Stimulated activated CD8-positive, alpha-beta memory T cell treated with anti-CD3 and anti-CD28 coated beads, Interleukin-2, amount 100 ng/mL, for 1 hour (primary cell): Measurements from ENCODE around the gene UVSSA.
A peak's percentile ranks its signal among the peaks of the same experiment; 100 is the strongest.

Experiments used
- DNase-seq, 2 donors: peaks; one replicate each; pipeline ENCODE4 v3.0.0-alpha.2; 2020; ENCODE audit warnings: low read depth in 2 of 2

Gene UVSSA

GRCh38 chr4:1349359-1350168 is 2.6 kb downstream of the UVSSA start:
- no peak for DNase-seq

DNA sequence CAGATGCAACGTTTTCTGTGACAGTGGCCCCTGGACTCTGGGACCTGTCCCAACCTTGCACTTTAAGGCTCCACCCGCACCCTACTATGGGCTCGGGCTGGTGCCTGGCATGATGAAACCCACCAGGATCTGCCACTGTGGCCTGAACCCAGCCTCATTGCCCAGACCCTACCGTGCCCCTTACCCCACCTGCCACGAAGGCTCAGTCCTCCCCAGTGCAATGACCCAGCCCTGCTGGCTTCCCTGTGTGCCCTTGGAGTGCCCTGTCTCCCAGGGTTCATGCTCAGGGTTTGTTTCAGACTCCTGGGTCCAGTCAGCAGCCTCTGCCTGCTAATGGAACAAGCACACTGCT is 3.1 kb downstream of the UVSSA start:
- no peak for DNase-seq

DNA sequence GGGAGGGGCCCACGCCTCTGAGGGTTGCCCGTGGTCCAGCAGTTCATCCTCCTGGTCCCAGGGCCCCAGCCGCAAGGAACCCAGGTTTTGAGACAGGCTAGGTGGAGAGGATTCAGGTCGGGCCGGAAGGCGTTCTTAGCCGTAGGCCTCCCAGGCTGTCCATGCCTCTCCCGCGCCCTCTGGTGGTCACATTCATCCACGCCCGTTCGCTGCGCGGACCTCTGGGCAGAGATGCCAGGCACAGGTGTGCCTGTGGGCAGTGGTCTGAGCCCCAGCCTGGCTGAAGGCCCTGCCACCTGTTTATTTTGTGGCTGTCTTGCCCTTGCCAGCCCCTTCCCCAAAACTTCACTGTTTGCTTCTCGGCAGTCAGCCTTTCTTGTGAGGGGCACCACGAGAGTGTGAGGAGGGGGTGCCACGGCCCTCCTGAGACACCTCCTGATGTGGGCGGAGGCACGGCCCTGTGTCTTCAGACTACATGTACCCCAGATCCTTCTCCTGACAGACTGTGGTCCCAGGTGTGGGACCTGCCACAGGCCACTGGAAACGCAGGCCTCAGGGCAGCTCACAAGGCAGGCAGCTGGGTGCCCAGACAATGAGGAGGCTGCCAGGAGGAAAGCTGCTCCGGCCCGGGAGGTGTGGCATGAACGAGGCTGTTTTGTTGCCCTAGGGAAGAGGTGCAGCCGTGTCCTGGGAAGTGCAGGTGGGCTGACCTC is 5.0 kb downstream of the UVSSA start:
- peak; percentile 82 to 86 for DNase-seq

- no peak for DNase-seq
These were observed 5.5 kb downstream of the UVSSA start for GRCh38 chr4:1352567-1352900.

DNA sequence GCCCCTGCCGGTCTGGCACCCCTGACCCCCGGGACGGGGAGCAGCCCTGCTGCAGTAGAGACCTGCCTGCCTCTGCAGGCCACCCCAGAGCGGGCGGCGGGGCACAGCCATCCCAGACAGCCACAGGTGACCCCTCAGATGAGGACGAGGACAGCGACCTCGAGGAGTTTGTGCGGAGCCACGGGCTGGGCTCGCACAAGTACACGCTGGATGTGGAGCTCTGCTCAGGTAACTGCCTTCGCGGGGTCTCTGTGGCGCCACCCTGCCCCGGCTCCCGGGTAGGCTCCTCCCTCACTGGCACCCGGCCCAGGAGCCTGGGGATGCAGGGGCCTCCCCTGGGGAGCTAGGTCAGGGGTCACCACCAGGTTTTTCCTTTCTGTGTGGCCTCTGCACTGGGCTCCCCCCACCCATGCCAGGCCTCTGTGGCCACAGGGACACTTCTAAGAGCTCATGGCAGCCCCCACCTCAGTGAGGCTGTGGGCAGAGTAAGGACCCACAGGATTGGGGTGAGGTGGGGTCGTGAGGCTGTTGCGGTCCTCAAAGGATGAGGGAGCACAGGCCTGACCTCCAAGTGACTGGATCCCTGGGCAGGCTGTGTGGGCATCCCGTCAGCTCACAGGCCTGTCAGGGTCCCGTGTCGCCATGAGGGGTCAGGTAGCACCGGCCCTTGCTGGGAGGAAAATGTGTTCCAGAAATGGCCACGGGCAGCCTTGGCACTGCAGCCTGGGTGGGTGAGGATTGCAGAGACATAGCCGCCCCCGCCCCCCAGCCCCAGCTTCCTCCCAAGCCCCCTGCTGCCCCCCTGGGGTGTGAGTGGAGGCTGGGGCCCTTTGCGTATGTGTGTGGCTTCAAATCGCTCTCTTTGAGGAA is 6.4 kb downstream of the UVSSA start:
- no peak for DNase-seq

DNA sequence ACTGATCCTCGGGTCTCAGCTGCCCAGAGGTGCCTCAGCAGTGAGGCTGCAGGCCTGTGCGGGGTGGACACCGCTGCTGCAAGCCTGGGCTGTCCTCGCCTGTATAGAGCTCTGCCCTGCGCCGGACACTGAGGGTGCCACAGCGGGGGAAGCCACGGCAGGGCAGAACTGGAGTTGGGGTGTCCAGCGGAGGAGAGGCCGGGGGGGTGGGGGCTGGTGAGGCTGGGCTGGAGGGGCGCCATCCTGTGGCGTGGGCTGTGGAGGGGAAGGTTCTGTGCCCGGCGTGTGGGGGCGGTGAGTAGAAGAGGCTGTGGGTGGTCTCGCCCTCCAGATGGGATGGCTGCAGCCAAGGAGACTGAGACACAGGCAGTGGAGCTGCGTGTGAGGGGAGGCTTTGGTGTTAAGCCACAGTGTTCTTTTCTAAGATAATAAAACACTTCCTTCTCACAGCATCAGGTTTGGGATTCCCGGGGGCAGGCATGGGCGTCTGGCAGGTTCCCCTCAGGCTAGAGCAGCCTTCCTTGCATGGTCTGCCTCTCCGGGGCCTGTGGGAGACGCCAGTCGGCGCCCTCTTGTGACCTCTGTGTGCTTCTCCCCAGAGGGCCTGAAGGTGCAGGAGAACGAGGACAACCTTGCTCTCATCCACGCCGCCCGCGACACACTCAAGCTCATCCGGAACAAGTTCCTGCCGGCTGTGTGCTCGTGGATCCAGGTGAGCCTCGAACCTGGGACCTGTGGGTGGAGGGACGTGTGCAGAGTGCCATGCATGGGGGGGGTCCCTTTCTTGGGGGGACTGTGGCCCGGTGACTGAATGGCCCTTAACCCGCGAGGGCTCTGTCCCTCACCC is 7.4 kb downstream of the UVSSA start:
- DNase-seq: no peak

DNA sequence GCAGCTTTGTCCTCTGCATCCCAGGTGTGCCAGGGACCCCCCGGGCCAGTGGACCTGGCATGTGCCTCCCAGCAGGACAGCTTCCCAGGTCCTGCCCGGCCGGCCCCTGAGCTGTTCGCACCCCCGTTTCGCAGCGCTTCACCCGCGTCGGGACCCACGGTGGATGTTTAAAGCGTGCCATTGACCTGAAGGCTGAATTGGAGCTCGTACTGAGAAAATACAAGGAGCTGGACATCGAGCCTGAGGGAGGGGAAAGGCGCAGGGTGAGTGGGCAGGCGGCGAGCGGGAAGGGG is 7.9 kb downstream of the UVSSA start:
- DNase-seq: no peak

DNA sequence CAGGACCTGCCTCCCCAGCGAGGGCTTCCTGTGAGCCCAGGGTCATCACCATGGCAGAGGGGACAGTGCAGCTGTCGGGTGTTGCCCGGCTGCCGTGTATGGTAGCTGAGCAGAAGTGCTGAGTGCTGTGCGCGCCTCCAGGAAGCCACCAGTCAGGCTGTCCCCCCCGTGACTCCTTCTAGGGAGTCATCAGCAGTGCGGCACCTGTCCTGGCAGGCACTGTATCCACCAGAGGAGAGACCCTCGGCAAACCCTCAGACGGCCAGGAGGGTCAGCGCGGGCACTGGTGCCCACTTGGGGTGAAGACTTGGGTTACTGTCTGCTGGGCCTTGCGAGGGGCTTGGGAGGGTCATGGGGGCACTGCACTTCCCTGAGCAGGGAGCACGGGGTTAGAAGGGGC is 8.4 kb downstream of the UVSSA start:
- DNase-seq: no peak

- peak in 1 of 2 donors; percentile 24 for DNase-seq
These were observed 9.4 kb downstream of the UVSSA start for GRCh38 chr4:1356181-1356998.

GRCh38 chr4:1357356-1358248 is 10.6 kb downstream of the UVSSA start:
- DNase-seq: no peak

- DNase-seq: no peak
These were observed 11.6 kb downstream of the UVSSA start for GRCh38 chr4:1358421-1359143.

- DNase-seq: no peak
These were observed 12.1 kb downstream of the UVSSA start for GRCh38 chr4:1359144-1359501.

- DNase-seq: no peak
These were observed 13.0 kb downstream of the UVSSA start for GRCh38 chr4:1359976-1360375.

DNA sequence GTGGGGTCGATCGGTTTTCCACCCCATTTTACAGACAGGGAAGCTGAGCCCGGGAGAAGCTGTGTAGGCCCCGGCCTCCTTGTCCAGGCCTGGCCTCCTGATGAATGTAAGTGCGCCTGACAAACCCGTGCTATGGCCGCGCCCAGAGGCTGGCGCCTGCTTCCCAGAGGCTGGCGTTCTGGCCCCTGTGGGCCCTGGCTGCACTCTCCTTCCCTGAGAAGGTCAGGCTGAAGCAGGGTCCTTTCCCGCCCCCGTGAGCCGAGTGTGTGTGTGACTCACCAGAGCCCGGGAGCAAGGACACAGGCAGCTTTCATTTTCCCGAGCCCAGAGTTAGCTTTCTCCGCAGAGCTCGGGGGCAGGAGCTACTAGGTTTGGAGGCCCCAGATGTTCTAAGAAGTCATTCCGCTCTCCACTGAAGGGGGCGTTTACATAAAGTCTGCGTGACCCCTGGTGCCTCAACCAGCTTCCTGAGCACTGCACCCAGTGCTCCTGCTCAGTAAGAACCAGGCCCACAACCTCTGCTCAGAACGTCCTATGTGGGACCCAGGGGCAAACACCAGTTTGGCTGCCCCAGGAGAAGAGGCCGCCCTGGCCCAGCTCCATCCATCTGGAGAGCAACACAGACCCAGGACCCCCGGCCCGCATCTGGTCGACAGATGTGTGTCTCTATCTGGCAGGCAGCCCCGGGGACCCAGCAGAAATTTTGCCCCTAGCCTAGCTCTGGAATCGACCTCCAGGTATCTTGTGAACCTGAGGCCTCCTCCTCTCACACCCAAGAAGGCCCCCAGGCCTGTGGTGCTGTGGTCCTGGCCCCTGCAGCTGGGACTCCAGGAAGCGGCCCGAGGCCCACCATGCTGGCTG is 13.6 kb downstream of the UVSSA start:
- DNase-seq: no peak

DNA sequence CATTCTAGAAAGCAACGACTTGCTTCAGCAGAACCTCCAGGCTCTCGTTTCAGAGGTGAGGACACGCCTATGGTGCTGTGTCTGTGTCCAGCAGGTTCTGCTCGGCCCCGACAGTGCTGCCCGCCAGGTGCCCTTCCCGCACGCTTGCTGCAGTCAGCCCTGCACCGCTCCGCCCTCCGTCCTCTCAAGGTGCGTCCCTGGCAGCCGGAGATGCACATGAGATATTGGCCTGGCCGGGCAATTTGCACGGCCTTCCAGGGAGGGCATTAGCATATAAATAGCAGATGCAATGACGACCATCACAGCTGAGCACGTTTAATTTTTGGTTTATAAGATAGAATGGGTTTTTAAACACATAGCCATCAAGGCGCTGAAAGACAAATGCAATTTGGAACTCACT is 14.4 kb downstream of the UVSSA start:
- DNase-seq: no peak

GRCh38 chr4:1362046-1362445 is 15.0 kb downstream of the UVSSA start:
- no peak for DNase-seq

GRCh38 chr4:1362521-1362920 is 15.5 kb downstream of the UVSSA start:
- DNase-seq: no peak

GRCh38 chr4:1363513-1363912 is 16.5 kb downstream of the UVSSA start:
- no peak for DNase-seq
